H1 (cell line): ENCODE measurements around the gene SMURF2. TPM values are rescaled to one million over a fixed set of nuclear protein-coding genes. Genes with fewer than 3 reads are reported as not detected.
A peak's percentile ranks its signal among the peaks of the same experiment; 100 is the strongest.

ENCODE experiments used
- CTCF ChIA-PET: fragments of 300-600 bp; sonication (Branson Sonifier 250); formaldehyde crosslinking; loops from one replicate; lab custom pipeline; 2021; ENCODE audit not compliant: partially characterized antibody; lab: Charles Lee
- POLR2A ChIA-PET: fragments of 300-600 bp; sonication (Branson Sonifier 250); formaldehyde crosslinking; loops from one replicate; lab custom pipeline; 2021; ENCODE audit warnings: inconsistent platforms; ENCODE audit not compliant: partially characterized antibody; lab: Charles Lee
- DNase-seq, 2 experiments: peaks; one replicate each; pipeline versions ENCODE4 v3.0.0 to v3.0.0-alpha.2; 2010 to 2022; ENCODE audit warnings: low spot score in 2 of 2, low read depth in 1 of 2, mixed read lengths in 1 of 2
- FAIRE-seq: peaks from 2 replicates; lab custom pipeline; 2011; peaks lifted over from hg19 to GRCh38; lab: Jason Lieb, UNC
- H2AFZ ChIP-seq: 2 replicates; pipeline ENCODE4 v1.8.1; 2012; ENCODE audit warnings: low read length, inconsistent platforms
- H2AK5ac ChIP-seq: 2 replicates; pipeline ENCODE4 v1.6.1; 2013; ENCODE audit warnings: low read depth, low read length
- H2BK120ac ChIP-seq: replicated peaks from 2 replicates; pipeline ENCODE3; 2013; ENCODE audit warnings: low read depth, low read length, inconsistent platforms
- H2BK12ac ChIP-seq: 2 replicates; pipeline ENCODE4 v1.6.1; 2013; ENCODE audit warnings: low read depth, low read length
- H2BK15ac ChIP-seq: 2 replicates; pipeline ENCODE4 v1.6.1; 2013; ENCODE audit warnings: low read length
- H2BK20ac ChIP-seq: 2 replicates; pipeline ENCODE4 v1.6.1; 2013; ENCODE audit warnings: low read length
- H2BK5ac ChIP-seq: 2 replicates; pipeline ENCODE4 v1.6.1; 2013; ENCODE audit warnings: low read depth, low read length
- H3K14ac ChIP-seq: 2 replicates; pipeline ENCODE4 v1.6.1; 2013; ENCODE audit warnings: inconsistent platforms; ENCODE audit not compliant: insufficient read length
- H3K18ac ChIP-seq: 2 replicates; pipeline ENCODE4 v1.6.1; 2013; ENCODE audit warnings: low read length; ENCODE audit errors: extremely low read depth
- H3K23ac ChIP-seq: 2 replicates; pipeline ENCODE4 v1.6.1; 2013; ENCODE audit warnings: inconsistent platforms; ENCODE audit not compliant: insufficient read length
- H3K23me2 ChIP-seq: 2 replicates; pipeline ENCODE4 v1.6.1; 2013; ENCODE audit warnings: low read depth, low read length
- H3K27ac ChIP-seq: 2 replicates; pipeline ENCODE4 v1.6.1; 2011; ENCODE audit warnings: low read depth, low read length, inconsistent platforms
- H3K27me3 ChIP-seq, 4 experiments: replicated peaks in 1 of 4; 1 replicate in 1 of 4; 2 replicates in 3 of 4; pipeline versions ENCODE4 v1.6.1 to v1.8.1; 2011 to 2013; ENCODE audit warnings: low read length in 3 of 4, mild to moderate bottlenecking in 3 of 4, inconsistent platforms in 2 of 4, mixed read lengths in 2 of 4, moderate library complexity in 1 of 4; ENCODE audit not compliant: control insufficient read depth in 3 of 4, insufficient read depth in 3 of 4; ENCODE audit errors: extremely low read depth in 1 of 4
- H3K36me3 ChIP-seq, 4 experiments: 2 replicates each; pipeline versions ENCODE4 v1.6.1 to v1.8.1; 2011 to 2013; ENCODE audit warnings: mild to moderate bottlenecking in 4 of 4, low read length in 3 of 4, moderate library complexity in 2 of 4, control low read depth in 1 of 4, inconsistent platforms in 1 of 4; ENCODE audit not compliant: insufficient read depth in 4 of 4, control insufficient read depth in 2 of 4
- H3K4ac ChIP-seq: replicated peaks from 2 replicates; pipeline ENCODE3; 2013; ENCODE audit warnings: low read length, low read depth, mixed read lengths, inconsistent platforms; ENCODE audit not compliant: insufficient read length
- H3K4me1 ChIP-seq, 4 experiments: replicated peaks in 1 of 4; 1 replicate in 1 of 4; 2 replicates in 3 of 4; pipeline versions ENCODE4 v1.6.1 to v1.8.1; 2011 to 2013; ENCODE audit warnings: low read length in 3 of 4, inconsistent platforms in 2 of 4, mixed read lengths in 1 of 4; ENCODE audit not compliant: insufficient read depth in 4 of 4, control insufficient read depth in 3 of 4
- H3K4me2 ChIP-seq, 2 experiments: 2 replicates each; pipeline versions ENCODE4 v1.6.1 to v1.8.1; 2011 to 2013; ENCODE audit warnings: low read depth in 2 of 2, low read length in 2 of 2, control low read depth in 1 of 2, inconsistent platforms in 1 of 2, mild to moderate bottlenecking in 1 of 2; ENCODE audit not compliant: insufficient read depth in 1 of 2
- H3K4me3 ChIP-seq, 4 experiments: fragments of 200-600, 300-600 bp in 1 of 4; sonication (generic), shearing (Covaris generic), sonication (Bioruptor Twin) in 1 of 4; 2 replicates each; pipeline versions ENCODE4 v1.5.1 to v1.8.1; 2011 to 2016; ENCODE audit warnings: low read length in 4 of 4, low read depth in 3 of 4, control low read depth in 2 of 4, inconsistent platforms in 2 of 4, mild to moderate bottlenecking in 2 of 4, mixed read lengths in 1 of 4, moderate library complexity in 1 of 4; ENCODE audit not compliant: insufficient read depth in 2 of 4; ENCODE audit errors: extremely low read depth in 1 of 4
- H3K56ac ChIP-seq: replicated peaks from 2 replicates; pipeline ENCODE3; 2013; ENCODE audit warnings: low read depth, mild to moderate bottlenecking, mixed read lengths, low read length, inconsistent platforms; ENCODE audit not compliant: insufficient read length
- H3K79me1 ChIP-seq: 2 replicates; pipeline ENCODE4 v1.6.1; 2013; ENCODE audit warnings: low read depth, low read length, control low read depth
- H3K79me2 ChIP-seq, 2 experiments: 2 replicates each; pipeline versions ENCODE4 v1.6.1 to v1.8.1; 2012 to 2013; ENCODE audit warnings: low read length in 2 of 2, mild to moderate bottlenecking in 2 of 2, inconsistent platforms in 1 of 2; ENCODE audit not compliant: insufficient read depth in 2 of 2, control insufficient read depth in 1 of 2
- H3K9ac ChIP-seq, 4 experiments: replicated peaks in 1 of 4; 1 replicate in 1 of 4; 2 replicates in 3 of 4; pipeline versions ENCODE4 v1.6.1 to v1.8.1; 2011 to 2013; ENCODE audit warnings: low read depth in 3 of 4, low read length in 3 of 4, control low read depth in 2 of 4, mild to moderate bottlenecking in 2 of 4, moderate library complexity in 2 of 4, inconsistent platforms in 1 of 4; ENCODE audit errors: extremely low read depth in 1 of 4
- H3K9me3 ChIP-seq, 2 experiments: 2 replicates each; pipeline versions ENCODE4 v1.6.1 to v1.8.1; 2012 to 2013; ENCODE audit warnings: mild to moderate bottlenecking in 2 of 2, moderate library complexity in 2 of 2, control low read depth in 1 of 2, inconsistent platforms in 1 of 2, low read depth in 1 of 2, low read length in 1 of 2, mixed read lengths in 1 of 2; ENCODE audit not compliant: insufficient read depth in 2 of 2
- H4K20me1 ChIP-seq, 2 experiments: replicated peaks in 1 of 2; 2 replicates each; pipeline versions ENCODE3 to v1.8.1; 2011 to 2013; ENCODE audit warnings: inconsistent platforms in 2 of 2, low read length in 2 of 2, mild to moderate bottlenecking in 1 of 2; ENCODE audit not compliant: insufficient read depth in 2 of 2, control insufficient read depth in 1 of 2
- H4K5ac ChIP-seq: 2 replicates; pipeline ENCODE4 v1.6.1; 2013; ENCODE audit warnings: low read length, low read depth, mixed read lengths, inconsistent platforms; ENCODE audit not compliant: insufficient read length
- H4K8ac ChIP-seq: 2 replicates; pipeline ENCODE4 v1.8.0; 2013; ENCODE audit warnings: mild to moderate bottlenecking, moderate library complexity, low read length, inconsistent platforms; ENCODE audit not compliant: insufficient read depth; ENCODE audit errors: extremely low read depth
- H4K91ac ChIP-seq: replicated peaks from 2 replicates; pipeline ENCODE3; 2013; ENCODE audit warnings: low read length, mixed read lengths, inconsistent platforms; ENCODE audit not compliant: insufficient read length
- ASH2L ChIP-seq: fragments of 200-600, 300-600 bp; sonication (generic); IDR thresholded peaks from one replicate; pipeline ENCODE4 v1.7.1; 2017; ENCODE audit warnings: low read length
- NANOG ChIP-seq: IDR thresholded peaks from 2 replicates; pipeline ENCODE4 v1.6.1; 2011; ENCODE audit warnings: low read length, low read depth, mild to moderate bottlenecking, inconsistent platforms; ENCODE audit not compliant: insufficient read depth, poor library complexity, severe bottlenecking
- POLR2A ChIP-seq, 2 experiments: IDR thresholded peaks; 1 replicate in 1 of 2; 2 replicates in 1 of 2; pipeline ENCODE4 v1.6.1; 2011; ENCODE audit warnings: low read depth in 2 of 2, low read length in 2 of 2, mild to moderate bottlenecking in 2 of 2; ENCODE audit errors: control extremely low read depth in 1 of 2
- WGBS, 2 experiments: shearing (Covaris generic) in 1 of 2; methylation state at CpG; one replicate each; pipeline versions ENCODE4 v1.1.6 to v1.1.7; 2013 to 2015; ENCODE audit warnings: low lambda C conversion rate in 2 of 2, mixed read lengths in 2 of 2, inconsistent platforms in 1 of 2, low coverage in 1 of 2, missing lambda C conversion rate in 1 of 2; ENCODE audit not compliant: insufficient replicate concordance in 2 of 2, insufficient coverage in 1 of 2, insufficient read length in 1 of 2; ENCODE audit errors: extremely low coverage in 1 of 2, missing lambda C conversion rate in 1 of 2; 5-methylcytosine and 5-hydroxymethylcytosine counted together
- polyA plus RNA-seq, 7 experiments: library from polyadenylated mRNA; depleted of rRNA in 3 of 7; stranded (reverse) in 5 of 7; unstranded in 2 of 7; fragments of >200 nt in 5 of 7; fragments of 200-250 nt in 2 of 7; gene quantifications; 1 replicate in 5 of 7; 2 replicates in 1 of 7; 4 replicates in 1 of 7; pipeline versions ENCODE4 v1.2.1 to v1.2.3, GENCODE V29; 2011 to 2013; ENCODE audit warnings: missing spikeins in 2 of 7, mixed read lengths in 2 of 7
- total RNA-seq: library from RNA; stranded (reverse); fragmentation: NEBNext Ultra II Directional; extraction: Animal tissue kit (Norgen Biotek cat#: 25700); gene quantifications from 2 replicates; pipeline ENCODE4 v1.2.1, GENCODE V29; 2021
- TF ChIP-seq, protein P1 (sequence below): IDR thresholded peaks from 2 replicates; pipeline ENCODE4 v1.6.1; 2012; ENCODE audit warnings: inconsistent platforms

Gene SMURF2
- total and polyA plus RNA-seq, 2 of the 8 experiments (the other 6 are each of a cell fraction or from before 2014, with no cell fraction given): 7.2 to 29.2 TPM

DNA sequence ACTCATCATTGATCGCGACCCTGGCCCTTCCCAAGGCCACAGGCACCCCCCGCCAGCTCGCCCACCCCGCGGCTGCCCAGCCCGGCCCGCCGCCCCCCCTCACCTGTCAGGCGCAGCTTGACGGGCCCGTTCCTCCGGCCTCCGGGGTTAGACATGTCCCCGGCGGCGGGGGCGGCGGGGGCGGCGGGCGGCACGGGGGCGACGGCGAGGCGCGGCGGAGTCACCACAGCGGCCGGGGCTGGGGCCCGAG lies 456 bp downstream of the SMURF2 start:
- Histone ChIP-seq H3K36me3 (no peaks in the 10 kb centered on the region), H3K4me1 (peaks cover 0 to 3% (median under 1%) of the 10 kb centered on the region in 4 experiments; a peak in 5 of 7 replicates), H3K79me1 (no peaks in the 10 kb centered on the region), H2AK5ac (no peak overlapping the region), H2BK5ac (no peak overlapping the region), H4K20me1 (no peaks in the 10 kb centered on the region), H3K27ac (no peak overlapping the region; the same call in 1 of the 2 replicates), H3K23ac (no peak overlapping the region), H3K79me2 (peaks cover 3 to 47% of the 10 kb centered on the region in 2 experiments; a peak in 3 of 4 replicates), H2BK120ac (no peak overlapping the region), H3K4ac (no peak overlapping the region), H3K14ac (no peak overlapping the region), H3K4me2 (peak overlapping the region; percentile 87 to 92), H2BK15ac (no peak overlapping the region), H2BK20ac (no peak overlapping the region), H3K23me2 (peaks cover 5% of the 10 kb centered on the region), H2AFZ (no peak overlapping the region), H4K5ac (no peak overlapping the region), H3K4me3 (peak overlapping the region; percentile 78 to 84 (median 80)), H3K56ac (peak overlapping the region; percentile 6), H4K91ac (no peak overlapping the region), H3K18ac (no peak overlapping the region; the same call in 1 of the 2 replicates), H4K8ac (peak overlapping the region; percentile 98; the same call in 1 of the 2 replicates), H3K27me3 (no peaks in the 10 kb centered on the region), H3K9me3 (no peaks in the 10 kb centered on the region), H3K9ac (peak overlapping the region in 3 of 4 experiments; percentile 29 to 91 (median 67); a peak in 4 of 7 replicates), H2BK12ac (no peak overlapping the region)
- CTCF ChIA-PET: interaction anchor here (1.3 kb wide), 1 partner anchor 13 kb away, joined by 3 read pairs; no protein-coding TSS in a partner anchor
- FAIRE-seq (no peak), DNase-seq (no peak)
- WGBS, 2 experiments: no CpG with 5 or more reads among the region's 32 CpGs
- POLR2A ChIA-PET: interaction anchor here (0.7 to 2.5 kb wide), 16 partner anchors 9 to 170 kb away, joined by 3 to 25 read pairs (median 4); partner anchors contain the start of genes CEP95, DDX5 and POLG2
- TF ChIP-seq, protein P1, sequence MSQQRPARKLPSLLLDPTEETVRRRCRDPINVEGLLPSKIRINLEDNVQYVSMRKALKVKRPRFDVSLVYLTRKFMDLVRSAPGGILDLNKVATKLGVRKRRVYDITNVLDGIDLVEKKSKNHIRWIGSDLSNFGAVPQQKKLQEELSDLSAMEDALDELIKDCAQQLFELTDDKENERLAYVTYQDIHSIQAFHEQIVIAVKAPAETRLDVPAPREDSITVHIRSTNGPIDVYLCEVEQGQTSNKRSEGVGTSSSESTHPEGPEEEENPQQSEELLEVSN: no peak
- TF ChIP-seq NANOG: no peak
- TF ChIP-seq ASH2L: no peak
- no peak for TF ChIP-seq POLR2A (IDR thresholded peaks at IDR 0.05; ENCODE audit: control extremely low read depth in 1 of 2, low read depth in 2 of 2, low read length in 2 of 2)
